C4-2B (cell line): Measurements from ENCODE around the gene FAM120B.
A peak's percentile ranks its signal among the peaks of the same experiment; 100 is the strongest.

Source experiments
- H3K27ac ChIP-seq: fragments of 450-650 bp; 2 replicates; pipeline ENCODE4 v1.5.1; 2017
- CTCF ChIP-seq: fragments of 450-650 bp; conservative IDR thresholded peaks from 2 replicates; pipeline ENCODE4 v1.5.1; 2017; ENCODE audit warnings: mild to moderate bottlenecking
- ZFX ChIP-seq: fragments of 450-650 bp; IDR thresholded peaks from 2 replicates; pipeline ENCODE4 v1.6.1; 2017

The FAM120B gene

DNA sequence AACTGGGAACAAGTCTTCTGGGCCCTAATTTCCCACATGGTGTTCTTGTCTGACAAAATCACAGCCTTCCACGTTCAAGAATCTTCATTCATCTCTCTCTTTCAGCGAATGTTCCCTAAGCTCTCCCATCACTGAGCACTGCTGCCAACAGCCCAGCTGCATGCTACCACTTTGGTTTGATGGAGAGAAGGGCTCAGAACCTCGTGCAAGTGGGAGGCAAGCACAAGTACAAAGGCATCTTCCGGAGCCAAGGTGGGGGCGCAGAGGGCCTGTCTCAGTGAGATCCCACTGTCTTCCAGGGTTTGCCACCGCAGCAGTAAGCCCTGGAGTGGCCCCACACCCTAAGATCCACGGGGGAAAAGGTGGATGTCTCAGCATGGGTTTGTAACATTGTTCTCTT is 32.9 kb upstream of the FAM120B start:
- no peak overlapping the region for H3K27ac ChIP-seq
- TF ChIP-seq ZFX, result no peak
- TF ChIP-seq CTCF, result no peak

- H3K27ac ChIP-seq, result no peak overlapping the region
- TF ChIP-seq CTCF (no peak), ZFX (no peak)
Observed at GRCh38 chr6:170274713-170275560, 31.6 kb upstream of the FAM120B start.

- TF ChIP-seq ZFX, result no peak
- no peak for TF ChIP-seq CTCF
- H3K27ac ChIP-seq, result no peak overlapping the region
Observed at GRCh38 chr6:170276369-170277057, 30.0 kb upstream of the FAM120B start.

GRCh38 chr6:170277893-170278742 is 28.4 kb upstream of the FAM120B start:
- no peak overlapping the region for H3K27ac ChIP-seq

DNA sequence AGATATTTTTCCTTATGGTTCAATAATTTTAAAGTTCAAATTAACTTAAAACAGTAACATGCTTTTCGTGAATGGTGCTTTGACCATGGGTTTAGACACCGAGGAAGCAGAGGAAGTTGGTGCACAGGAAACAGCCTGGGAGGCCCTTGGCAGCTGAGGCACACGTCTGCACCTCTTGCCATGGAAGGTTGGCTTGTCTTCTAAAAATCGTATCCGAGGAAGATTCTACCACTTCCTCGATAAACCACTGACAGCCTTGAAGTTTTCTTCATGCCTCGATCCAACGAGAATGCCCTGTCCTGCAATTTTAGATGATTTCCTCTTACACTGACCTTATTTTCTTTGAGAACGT is 27.8 kb upstream of the FAM120B start:
- TF ChIP-seq CTCF (no peak), ZFX (no peak)
- no peak overlapping the region for H3K27ac ChIP-seq

More at GRCh38 chr6:170277893-170278742, 28.4 kb upstream of the FAM120B start:
- TF ChIP-seq CTCF, result no peak
- no peak for TF ChIP-seq ZFX

- TF ChIP-seq CTCF, result no peak
- no peak for TF ChIP-seq ZFX
- H3K27ac ChIP-seq, result peak overlapping the region; percentile 77; the same call in 1 of the 2 replicates
Observed at GRCh38 chr6:170279426-170279825, 27.1 kb upstream of the FAM120B start.
